Germinal center (tissue), 1 donor: ENCODE measurements around the gene CDKL2.

ENCODE experiments used
- DNase-seq: peaks from one replicate; pipeline ENCODE4 v3.0.0; 2012; ENCODE audit warnings: mixed read lengths, low spot score

Gene CDKL2

DNA sequence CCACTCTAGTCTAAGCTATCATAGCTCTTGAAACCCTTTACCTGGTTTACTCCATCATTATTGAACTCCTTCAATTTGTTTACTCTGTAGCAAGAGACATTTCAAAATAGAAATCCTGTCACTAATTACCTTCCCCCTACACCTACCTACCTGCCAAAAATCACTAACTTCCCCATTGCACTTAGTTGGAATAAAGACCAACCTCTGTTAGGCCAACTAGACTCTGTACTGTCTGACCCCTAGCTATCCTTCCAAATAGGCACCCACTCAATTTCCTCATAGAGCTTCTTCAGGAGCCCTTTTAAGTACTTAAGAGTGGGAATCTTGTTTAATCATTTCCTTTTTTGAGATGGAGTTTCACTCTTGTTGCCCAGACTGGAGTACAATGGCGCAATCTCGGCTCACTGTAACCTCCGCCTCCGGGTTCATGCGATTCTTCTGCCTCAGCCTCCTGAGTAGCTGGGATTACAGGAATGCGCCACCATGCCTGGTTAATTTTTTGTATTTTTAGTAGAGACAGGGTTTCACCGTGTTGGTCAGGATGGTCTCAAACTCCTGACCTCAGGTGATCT is 8.9 kb upstream of the CDKL2 start:
- DNase-seq, result no peak

DNA sequence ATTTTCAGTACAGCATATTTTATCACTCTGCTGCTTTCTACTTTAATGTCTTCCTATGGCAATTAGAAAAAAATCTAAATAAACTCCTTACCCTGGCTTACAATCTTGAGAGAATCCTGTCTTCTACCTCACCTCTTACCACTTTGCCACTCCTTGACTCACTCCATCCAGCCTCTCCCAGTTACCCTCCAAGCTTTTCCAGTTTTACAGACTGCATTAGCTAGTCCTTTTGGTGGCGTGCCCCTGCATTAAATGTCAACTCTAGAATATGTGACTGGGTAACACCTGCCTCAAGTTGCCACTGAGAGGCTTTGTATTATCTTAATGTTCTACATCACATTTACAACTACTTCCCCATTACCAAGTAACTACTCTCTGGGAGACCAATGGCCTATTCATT is 7.5 kb upstream of the CDKL2 start:
- no peak for DNase-seq

GRCh38 chr4:75637176-75637575 is 6.8 kb upstream of the CDKL2 start:
- no peak for DNase-seq

GRCh38 chr4:75634951-75635350 is 4.6 kb upstream of the CDKL2 start:
- DNase-seq, result no peak

- no peak for DNase-seq
Observed at GRCh38 chr4:75634281-75634680, 4.0 kb upstream of the CDKL2 start.

DNA sequence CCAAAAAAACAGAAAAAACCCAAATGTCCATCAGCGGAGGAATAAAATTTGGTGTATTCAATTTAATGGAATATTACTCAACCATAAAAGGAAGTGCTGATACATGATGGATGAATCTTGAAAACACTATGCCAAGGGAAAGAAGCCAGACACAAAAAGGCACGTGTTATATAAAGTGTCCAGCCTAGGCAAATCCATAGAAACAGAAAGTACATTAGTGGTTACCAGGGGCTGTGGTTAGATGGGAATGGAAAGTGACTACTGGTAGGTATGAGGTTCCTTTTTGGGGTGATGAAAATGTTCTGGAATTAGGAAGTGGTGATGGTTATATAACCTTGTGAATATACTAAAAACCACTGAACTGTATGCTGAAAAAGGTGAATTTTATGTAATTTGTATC is 3.5 kb upstream of the CDKL2 start:
- DNase-seq, result no peak

GRCh38 chr4:75630937-75631329 is 605 bp upstream of the CDKL2 start:
- no peak for DNase-seq

DNA sequence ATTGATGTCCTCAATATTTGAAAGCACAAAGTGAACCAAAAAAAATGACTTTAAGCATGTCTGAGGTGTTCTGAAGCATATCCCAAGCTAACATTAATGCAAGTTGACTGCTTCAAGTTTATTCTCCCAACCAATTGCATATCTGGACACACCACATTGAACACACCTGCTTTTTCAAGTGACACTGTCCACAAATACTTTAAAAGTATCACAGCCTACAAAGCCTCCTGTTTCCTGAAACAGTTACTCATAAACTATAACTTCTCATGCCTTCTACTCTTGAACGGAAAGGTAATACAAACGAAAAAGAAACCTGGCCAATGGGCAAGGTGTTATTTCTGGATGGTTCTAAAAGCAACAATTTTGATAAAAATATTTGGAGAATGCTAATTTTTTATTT is 1.1 kb downstream of the CDKL2 start:
- DNase-seq, result no peak

GRCh38 chr4:75623026-75623425 is 7.3 kb downstream of the CDKL2 start:
- no peak for DNase-seq

GRCh38 chr4:75621715-75622114 is 8.6 kb downstream of the CDKL2 start:
- DNase-seq, result no peak

DNA sequence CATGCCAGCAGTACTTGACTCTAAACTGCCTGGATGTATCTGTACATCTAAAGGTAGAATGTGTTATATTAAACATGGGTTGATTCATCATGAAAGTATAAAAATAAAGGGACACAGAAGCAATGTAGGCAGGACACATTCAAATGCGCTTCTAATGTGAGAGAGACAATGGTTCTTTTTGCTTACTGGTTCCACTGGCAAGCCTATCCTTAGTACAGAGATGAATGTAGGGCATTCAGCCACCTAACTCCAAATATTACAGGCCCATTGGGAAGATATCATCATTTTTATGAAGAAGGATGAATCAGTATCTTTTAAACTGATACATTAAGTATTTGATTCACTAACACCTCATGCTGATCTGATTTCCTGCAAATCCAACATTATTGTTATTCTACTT is 18.0 kb downstream of the CDKL2 start:
- no peak for DNase-seq

GRCh38 chr4:75605928-75606327 is 24.4 kb downstream of the CDKL2 start:
- no peak for DNase-seq

- no peak for DNase-seq
Observed at GRCh38 chr4:75599647-75600046, 30.7 kb downstream of the CDKL2 start.

- DNase-seq, result no peak
Observed at GRCh38 chr4:75598390-75598789, 31.9 kb downstream of the CDKL2 start.

GRCh38 chr4:75596061-75596460 is 34.3 kb downstream of the CDKL2 start:
- no peak for DNase-seq

DNA sequence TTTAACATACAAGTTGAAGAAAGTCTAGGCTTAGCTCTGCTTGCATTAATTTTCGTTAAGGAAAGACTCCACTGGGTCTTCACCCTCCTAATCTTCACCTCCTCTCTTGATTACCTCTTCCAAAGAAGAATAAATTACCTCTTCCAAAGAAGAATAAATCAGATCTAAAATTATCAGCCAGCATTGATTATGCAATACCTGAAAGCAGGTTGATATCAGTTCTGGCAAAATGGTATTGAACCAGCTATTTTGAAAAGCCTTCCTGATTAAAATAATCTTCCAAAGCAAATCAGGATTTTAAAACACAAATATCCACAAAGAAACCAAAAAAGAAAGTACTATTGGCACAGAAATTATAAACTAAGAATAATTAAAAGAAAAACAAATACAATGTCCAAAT is 36.9 kb downstream of the CDKL2 start:
- no peak for DNase-seq

DNA sequence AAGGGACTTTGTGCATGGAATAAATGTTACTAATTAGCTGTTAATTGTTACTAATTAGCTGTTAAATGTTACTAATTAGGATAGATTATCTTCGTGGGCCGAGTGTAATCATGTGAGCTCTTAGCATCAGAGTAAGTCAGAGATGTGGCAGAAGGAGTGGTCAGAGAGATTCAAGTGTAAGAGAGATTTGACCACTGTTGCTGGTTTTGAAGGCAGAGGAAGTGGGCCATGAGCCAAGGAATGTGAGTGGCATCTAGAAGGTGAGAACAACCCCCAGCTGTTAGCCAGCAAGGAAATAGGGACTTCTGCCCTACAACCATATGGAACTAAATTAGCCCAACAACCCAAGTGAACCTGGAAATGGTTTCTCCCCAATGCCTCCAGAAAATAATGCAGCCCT is 46.3 kb downstream of the CDKL2 start:
- no peak for DNase-seq

- DNase-seq, result no peak
Observed at GRCh38 chr4:75567725-75568124, 62.6 kb downstream of the CDKL2 start.

DNA sequence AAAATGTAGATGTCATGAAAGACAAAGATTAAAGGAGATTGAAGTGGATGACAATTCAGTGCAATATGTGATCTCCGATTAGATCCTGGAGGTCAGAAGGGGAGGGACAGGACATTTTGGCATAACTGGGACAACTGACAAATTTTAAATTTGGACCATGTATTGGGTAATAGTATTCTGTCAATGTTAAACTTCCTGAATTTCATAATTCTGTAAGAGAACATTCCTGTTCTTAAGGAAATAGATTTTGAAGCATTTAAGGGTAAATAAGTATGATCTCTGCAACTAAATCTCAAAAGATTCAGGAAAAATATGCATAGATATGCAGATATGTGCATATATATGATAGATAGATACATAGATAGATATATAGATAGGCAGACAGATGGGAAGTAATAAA is 63.4 kb downstream of the CDKL2 start:
- no peak for DNase-seq

- no peak for DNase-seq
Observed at GRCh38 chr4:75565481-75565880, 64.8 kb downstream of the CDKL2 start.

DNA sequence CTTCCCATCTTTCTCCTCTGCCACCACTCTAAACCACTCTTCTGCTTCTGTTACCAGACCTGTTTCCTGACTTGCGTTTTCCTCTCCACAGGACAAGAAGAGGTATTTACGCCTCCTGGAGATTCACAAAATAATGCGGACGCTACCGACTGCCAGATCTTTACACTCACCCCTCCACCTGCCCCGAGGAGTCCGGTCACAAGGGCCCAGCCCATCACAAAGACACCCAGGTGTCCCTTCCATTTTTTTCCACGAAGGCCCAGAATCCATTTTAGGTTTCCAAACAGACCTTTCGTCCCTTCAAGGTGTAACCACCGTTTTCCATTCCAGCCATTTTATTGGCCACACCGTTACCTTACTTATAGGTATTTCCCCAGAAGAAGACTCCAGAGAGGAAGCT is 66.3 kb downstream of the CDKL2 start:
- DNase-seq, result no peak

- no peak for DNase-seq
Observed at GRCh38 chr4:75561789-75562188, 68.5 kb downstream of the CDKL2 start.

GRCh38 chr4:75557696-75558095 is 72.6 kb downstream of the CDKL2 start:
- no peak for DNase-seq

GRCh38 chr4:75555294-75556164 is 74.8 kb downstream of the CDKL2 start, which contains the start of gene ODAPH:
TSS of gene ODAPH (plus strand) at chr4:75556066. CDS start at chr4:75556083, 17 bp downstream.
- DNase-seq, result peak; percentile 41
